ENCODE measurements around the gene ISG20L2. TPM values are rescaled to one million over a fixed set of nuclear protein-coding genes. Genes with fewer than 3 reads are reported as not detected.

ISG20L2 gene
- total and polyA plus RNA-seq, 2 experiments from 2014 or later: 23.1 to 34.9 TPM

DNA sequence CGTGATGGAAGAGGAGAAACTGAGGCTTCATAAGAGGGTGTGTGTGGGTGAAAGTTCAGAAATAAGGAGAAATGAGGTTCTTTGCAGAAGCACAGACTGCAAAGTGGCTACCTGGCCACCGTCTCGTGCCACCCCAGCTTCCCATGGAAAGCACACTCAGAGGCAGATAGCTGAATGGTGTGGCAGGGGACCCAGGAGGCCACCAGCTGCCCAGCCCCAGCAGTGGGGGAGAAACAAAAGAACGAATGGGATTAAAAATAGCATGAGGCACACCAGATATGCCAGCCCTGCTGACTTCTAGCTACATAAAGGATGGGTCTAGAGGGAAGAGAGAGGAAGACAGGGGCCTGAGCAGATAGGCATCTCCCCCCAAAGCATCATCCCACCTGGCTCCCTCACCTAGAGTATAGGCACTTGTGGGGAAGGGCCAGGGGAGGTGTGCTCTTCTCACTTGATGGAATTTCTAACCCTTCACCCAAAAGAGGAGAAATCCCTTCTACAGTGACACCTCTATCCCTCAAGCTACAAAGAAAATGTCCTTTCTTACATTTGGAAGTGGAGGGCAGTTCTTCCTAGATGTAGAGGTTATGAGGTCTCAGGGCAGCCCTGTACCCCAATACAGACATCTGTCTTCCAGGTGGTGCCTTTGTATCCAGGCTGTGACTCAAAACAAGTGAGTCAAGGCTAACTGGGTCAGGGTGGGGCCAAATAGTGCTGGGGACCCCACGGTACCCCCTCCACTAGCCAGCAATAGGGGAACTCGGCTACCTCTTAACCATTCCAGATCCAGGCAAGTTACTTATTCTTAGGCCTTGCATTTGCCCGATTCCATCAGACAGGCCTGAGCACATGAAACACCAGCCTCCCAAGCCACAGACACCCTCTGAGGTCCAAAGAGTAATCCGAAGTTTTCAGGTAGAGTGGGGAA is 19.4 kb upstream of the ISG20L2 start:
- Mint-ChIP-seq H3K4me1 (peaks cover 60% of the 10 kb centered on the region), H3K9me3 (no peaks in the 10 kb centered on the region; the same call in 1 of the 3 replicates), H3K27ac (peak overlapping the region; percentile 100), H3K27me3 (ENCODE audit: insufficient read depth, low read depth, poor library complexity) (peaks cover 25% of the 10 kb centered on the region), H3K4me3 (peak overlapping the region; percentile 89), H3K36me3 (ENCODE audit: low read depth) (peaks cover 47% of the 10 kb centered on the region)
- 0 out of 2 replicates have a peak, but pooled peaks cover 1% of the 10 kb centered on the region for H3K36me3 ChIP-seq (ENCODE audit: insufficient read depth)
- DNase-seq (ENCODE audit: low spot score): no peak
- peak overlapping the region; percentile 100 for H3K4me2 ChIP-seq
- peaks cover 69% of the 10 kb centered on the region for H3K79me2 ChIP-seq (replicated peaks; ENCODE audit: insufficient read depth)
- H2AFZ ChIP-seq: no peak overlapping the region
- no peak for ATAC-seq
- H3K9me2 ChIP-seq (ENCODE audit: insufficient read depth): no peaks in the 10 kb centered on the region
- peaks cover 16% of the 10 kb centered on the region for H4K20me1 ChIP-seq (replicated peaks; ENCODE audit: insufficient read depth)
- peak overlapping the region; percentile 98 for H3K27ac ChIP-seq (ENCODE audit: low read depth)
- peaks cover 52% of the 10 kb centered on the region for H3K4me1 ChIP-seq (ENCODE audit: insufficient read depth)
- TF ChIP-seq ZNF331 (CRISPR knock-in tag; IDR thresholded peaks at IDR 0.05; ENCODE audit: low read depth) (no peak), STAT1 (IDR thresholded peaks at IDR 0.05; ENCODE audit: unreplicated experiment) (no peak), JUNB (IDR thresholded peaks at IDR 0.05; ENCODE audit: unreplicated experiment) (no peak), REST (IDR thresholded peaks at IDR 0.05; ENCODE audit: unreplicated experiment) (no peak), NANOG (IDR thresholded peaks at IDR 0.05; ENCODE audit: borderline replicate concordance) (no peak)
- TF ChIP-seq, protein P1, sequence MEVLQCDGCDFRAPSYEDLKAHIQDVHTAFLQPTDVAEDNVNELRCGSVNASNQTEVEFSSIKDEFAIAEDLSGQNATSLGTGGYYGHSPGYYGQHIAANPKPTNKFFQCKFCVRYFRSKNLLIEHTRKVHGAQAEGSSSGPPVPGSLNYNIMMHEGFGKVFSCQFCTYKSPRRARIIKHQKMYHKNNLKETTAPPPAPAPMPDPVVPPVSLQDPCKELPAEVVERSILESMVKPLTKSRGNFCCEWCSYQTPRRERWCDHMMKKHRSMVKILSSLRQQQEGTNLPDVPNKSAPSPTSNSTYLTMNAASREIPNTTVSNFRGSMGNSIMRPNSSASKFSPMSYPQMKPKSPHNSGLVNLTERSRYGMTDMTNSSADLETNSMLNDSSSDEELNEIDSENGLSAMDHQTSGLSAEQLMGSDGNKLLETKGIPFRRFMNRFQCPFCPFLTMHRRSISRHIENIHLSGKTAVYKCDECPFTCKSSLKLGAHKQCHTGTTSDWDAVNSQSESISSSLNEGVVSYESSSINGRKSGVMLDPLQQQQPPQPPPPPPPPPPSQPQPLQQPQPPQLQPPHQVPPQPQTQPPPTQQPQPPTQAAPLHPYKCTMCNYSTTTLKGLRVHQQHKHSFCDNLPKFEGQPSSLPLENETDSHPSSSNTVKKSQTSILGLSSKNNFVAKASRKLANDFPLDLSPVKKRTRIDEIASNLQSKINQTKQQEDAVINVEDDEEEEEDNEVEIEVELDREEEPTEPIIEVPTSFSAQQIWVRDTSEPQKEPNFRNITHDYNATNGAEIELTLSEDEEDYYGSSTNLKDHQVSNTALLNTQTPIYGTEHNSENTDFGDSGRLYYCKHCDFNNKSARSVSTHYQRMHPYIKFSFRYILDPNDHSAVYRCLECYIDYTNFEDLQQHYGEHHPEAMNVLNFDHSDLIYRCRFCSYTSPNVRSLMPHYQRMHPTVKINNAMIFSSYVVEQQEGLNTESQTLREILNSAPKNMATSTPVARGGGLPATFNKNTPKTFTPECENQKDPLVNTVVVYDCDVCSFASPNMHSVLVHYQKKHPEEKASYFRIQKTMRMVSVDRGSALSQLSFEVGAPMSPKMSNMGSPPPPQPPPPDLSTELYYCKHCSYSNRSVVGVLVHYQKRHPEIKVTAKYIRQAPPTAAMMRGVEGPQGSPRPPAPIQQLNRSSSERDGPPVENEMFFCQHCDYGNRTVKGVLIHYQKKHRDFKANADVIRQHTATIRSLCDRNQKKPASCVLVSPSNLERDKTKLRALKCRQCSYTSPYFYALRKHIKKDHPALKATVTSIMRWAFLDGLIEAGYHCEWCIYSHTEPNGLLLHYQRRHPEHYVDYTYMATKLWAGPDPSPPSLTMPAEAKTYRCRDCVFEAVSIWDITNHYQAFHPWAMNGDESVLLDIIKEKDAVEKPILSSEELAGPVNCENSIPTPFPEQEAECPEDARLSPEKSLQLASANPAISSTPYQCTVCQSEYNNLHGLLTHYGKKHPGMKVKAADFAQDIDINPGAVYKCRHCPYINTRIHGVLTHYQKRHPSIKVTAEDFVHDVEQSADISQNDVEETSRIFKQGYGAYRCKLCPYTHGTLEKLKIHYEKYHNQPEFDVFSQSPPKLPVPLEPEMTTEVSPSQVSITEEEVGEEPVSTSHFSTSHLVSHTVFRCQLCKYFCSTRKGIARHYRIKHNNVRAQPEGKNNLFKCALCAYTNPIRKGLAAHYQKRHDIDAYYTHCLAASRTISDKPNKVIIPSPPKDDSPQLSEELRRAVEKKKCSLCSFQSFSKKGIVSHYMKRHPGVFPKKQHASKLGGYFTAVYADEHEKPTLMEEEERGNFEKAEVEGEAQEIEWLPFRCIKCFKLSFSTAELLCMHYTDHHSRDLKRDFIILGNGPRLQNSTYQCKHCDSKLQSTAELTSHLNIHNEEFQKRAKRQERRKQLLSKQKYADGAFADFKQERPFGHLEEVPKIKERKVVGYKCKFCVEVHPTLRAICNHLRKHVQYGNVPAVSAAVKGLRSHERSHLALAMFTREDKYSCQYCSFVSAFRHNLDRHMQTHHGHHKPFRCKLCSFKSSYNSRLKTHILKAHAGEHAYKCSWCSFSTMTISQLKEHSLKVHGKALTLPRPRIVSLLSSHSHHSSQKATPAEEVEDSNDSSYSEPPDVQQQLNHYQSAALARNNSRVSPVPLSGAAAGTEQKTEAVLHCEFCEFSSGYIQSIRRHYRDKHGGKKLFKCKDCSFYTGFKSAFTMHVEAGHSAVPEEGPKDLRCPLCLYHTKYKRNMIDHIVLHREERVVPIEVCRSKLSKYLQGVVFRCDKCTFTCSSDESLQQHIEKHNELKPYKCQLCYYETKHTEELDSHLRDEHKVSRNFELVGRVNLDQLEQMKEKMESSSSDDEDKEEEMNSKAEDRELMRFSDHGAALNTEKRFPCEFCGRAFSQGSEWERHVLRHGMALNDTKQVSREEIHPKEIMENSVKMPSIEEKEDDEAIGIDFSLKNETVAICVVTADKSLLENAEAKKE (CRISPR knock-in tag; IDR thresholded peaks at IDR 0.05): no peak
- H3K4me3 ChIP-seq: peak overlapping the region; percentile 88
- H3K27me3 ChIP-seq (ENCODE audit: insufficient read depth): no peaks in the 10 kb centered on the region
- peaks cover 43% of the 10 kb centered on the region for H3F3A ChIP-seq (replicated peaks; ENCODE audit: low read depth)

All from GM23338 (cell line).